HL-60 (cell line): Measurements from ENCODE around the gene SLC25A25.

Experiments used
- CTCF ChIP-seq: IDR thresholded peaks from one replicate; pipeline ENCODE4 v1.5.1; 2011; ENCODE audit warnings: low read length, control low read depth, inconsistent platforms; ENCODE audit not compliant: insufficient read depth
- POLR2AphosphoS5 ChIP-seq: IDR thresholded peaks from 2 replicates; pipeline ENCODE4 v1.6.1; 2012; ENCODE audit warnings: low read depth
- SPI1 ChIP-seq: IDR thresholded peaks from 2 replicates; pipeline ENCODE4 v1.6.1; 2012; ENCODE audit warnings: low read depth, mild to moderate bottlenecking, borderline replicate concordance

GRCh38 chr9:128142061-128142460, 74.0 kb downstream of the SLC25A25 start:
- no peak for TF ChIP-seq CTCF
- no peak for TF ChIP-seq POLR2AphosphoS5
- no peak for TF ChIP-seq SPI1
